Right atrium auricular region (tissue), 2 donors: ENCODE data around the gene GLT1D1. TPM values are rescaled to one million over a fixed set of nuclear protein-coding genes. Genes with fewer than 3 reads are reported as not detected.

Source experiments
- DNase-seq: peaks from one replicate; pipeline ENCODE4 v3.0.0-alpha.2; 2019; ENCODE audit warnings: low spot score
- H3K27ac ChIP-seq, 2 donors: fragments of 200-600 bp; sonication (generic); 1 replicate in 1 of 2; 2 replicates in 1 of 2; pipeline ENCODE4 v1.5.1; 2016 to 2019
- H3K27me3 ChIP-seq, 2 donors: fragments of 200-600 bp; sonication (generic); one replicate each; pipeline versions ENCODE4 v1.5.1 to v1.6.0; 2017 to 2019
- H3K36me3 ChIP-seq: fragments of 200-600 bp; sonication (generic); one replicate; pipeline ENCODE4 v1.5.1; 2016
- H3K4me1 ChIP-seq, 2 donors: fragments of 200-600 bp; sonication (generic); one replicate each; pipeline versions ENCODE4 v1.5.1 to v1.6.0; 2017 to 2019
- H3K4me3 ChIP-seq, 2 donors: fragments of 200-600 bp; sonication (generic); 1 replicate in 1 of 2; 2 replicates in 1 of 2; pipeline ENCODE4 v1.5.1; 2017 to 2019; ENCODE audit warnings: mild to moderate bottlenecking in 1 of 2, moderate library complexity in 1 of 2
- H3K9me3 ChIP-seq, 2 donors: fragments of 200-600 bp; sonication (generic); one replicate each; pipeline ENCODE4 v1.5.1; 2019
- CTCF ChIP-seq, 2 donors: fragments of 200-600 bp; sonication (generic); IDR thresholded peaks; one replicate each; pipeline ENCODE4 v1.5.1; 2019; ENCODE audit warnings: antibody characterized with exemption in 2 of 2
- total RNA-seq, 2 donors: library from RNA; depleted of rRNA; stranded (reverse); fragments of >200 nt; gene quantifications; one replicate each; pipeline ENCODE4 v1.1.0, GENCODE V29; 2016

Gene GLT1D1
- total RNA-seq, 2 donors from 2014 or later, result 0.20 TPM; not detected in 1

- no peaks in the 10 kb centered on the region for H3K9me3 ChIP-seq
- H3K36me3 ChIP-seq, result no peaks in the 10 kb centered on the region
- H3K27ac ChIP-seq, result no peak overlapping the region
- no peak overlapping the region for H3K4me3 ChIP-seq
- no peak for TF ChIP-seq CTCF (IDR thresholded peaks at IDR 0.05)
- no peak for DNase-seq
- peaks cover 5 to 8% of the 10 kb centered on the region in 2 donors for H3K27me3 ChIP-seq
- no peaks in the 10 kb centered on the region for H3K4me1 ChIP-seq
These were observed 121.6 kb downstream of the GLT1D1 start for GRCh38 chr12:128974881-128975280.

GRCh38 chr12:128976120-128976738, 123.0 kb downstream of the GLT1D1 start:
- Histone ChIP-seq H3K27ac (no peak overlapping the region), H3K4me1 (no peaks in the 10 kb centered on the region), H3K27me3 (peaks cover 0 to 5% of the 10 kb centered on the region in 2 donors), H3K9me3 (no peaks in the 10 kb centered on the region), H3K36me3 (no peaks in the 10 kb centered on the region), H3K4me3 (no peak overlapping the region)
- no peak for DNase-seq
- peak in 1 of 2 donors; percentile 26 for TF ChIP-seq CTCF (IDR thresholded peaks at IDR 0.05)

GRCh38 chr12:128977441-128977840, 124.2 kb downstream of the GLT1D1 start:
- no peak for TF ChIP-seq CTCF (IDR thresholded peaks at IDR 0.05)
- DNase-seq, result no peak
- H3K27me3 ChIP-seq, result peaks cover 0 to 5% of the 10 kb centered on the region in 2 donors

GRCh38 chr12:128978067-128978466, 124.8 kb downstream of the GLT1D1 start:
- Histone ChIP-seq H3K36me3 (no peaks in the 10 kb centered on the region), H3K4me3 (no peak overlapping the region), H3K4me1 (no peaks in the 10 kb centered on the region), H3K27ac (no peak overlapping the region), H3K27me3 (peaks cover 0 to 5% of the 10 kb centered on the region in 2 donors), H3K9me3 (no peaks in the 10 kb centered on the region)
- TF ChIP-seq CTCF (IDR thresholded peaks at IDR 0.05), result no peak
- DNase-seq, result no peak

More at GRCh38 chr12:128977441-128977840, 124.2 kb downstream of the GLT1D1 start:
- no peaks in the 10 kb centered on the region for H3K36me3 ChIP-seq
- H3K4me3 ChIP-seq, result no peak overlapping the region
- no peaks in the 10 kb centered on the region for H3K4me1 ChIP-seq
- no peak overlapping the region for H3K27ac ChIP-seq
- H3K9me3 ChIP-seq, result no peaks in the 10 kb centered on the region

GRCh38 chr12:128980623-128981022, 127.3 kb downstream of the GLT1D1 start:
- Histone ChIP-seq H3K9me3 (no peaks in the 10 kb centered on the region), H3K27ac (no peak overlapping the region), H3K4me3 (no peak overlapping the region), H3K27me3 (peaks cover 0 to 5% of the 10 kb centered on the region in 2 donors), H3K4me1 (no peaks in the 10 kb centered on the region), H3K36me3 (no peaks in the 10 kb centered on the region)
- TF ChIP-seq CTCF (IDR thresholded peaks at IDR 0.05), result no peak
- no peak for DNase-seq
